Measurements from ENCODE around the gene CYP4B1. TPM values are rescaled to one million over a fixed set of nuclear protein-coding genes. Genes with fewer than 3 reads are reported as not detected.
"Not testable (repeated sequence)": the region's sequence is repeated elsewhere in the genome, so short reads cannot be mapped to it uniquely, and the experiment has no call there.

Gene CYP4B1
- total RNA-seq, 2 donors from 2014 or later: 1.2 TPM; not detected in 1

- H3K4me1 ChIP-seq: no peaks in the 10 kb centered on the region
- H3K4me3 ChIP-seq: no peak overlapping the region
- no peak for DNase-seq
- intact Hi-C loops (cut with DNase I): no loop called here
- TF ChIP-seq CTCF (IDR thresholded peaks at IDR 0.05): no peak
- no peaks in the 10 kb centered on the region for H3K36me3 ChIP-seq
- no peak overlapping the region for H3K27ac ChIP-seq
- H3K27me3 ChIP-seq: no peaks in the 10 kb centered on the region
- no peak overlapping the region for H3K9ac ChIP-seq (ENCODE audit: low read depth in 2 of 2, low read length in 2 of 2)
- H3K9me3 ChIP-seq: no peaks in the 10 kb centered on the region
These were observed 24.3 kb downstream of the CYP4B1 start for GRCh38 chr1:46823151-46823550.

- intact Hi-C loops (cut with DNase I); H3K4me1 ChIP-seq; H3K36me3 ChIP-seq; H3K27ac ChIP-seq; H3K4me3 ChIP-seq; H3K27me3 ChIP-seq; H3K9me3 ChIP-seq; H3K9ac ChIP-seq (ENCODE audit: low read depth in 2 of 2, low read length in 2 of 2); DNase-seq: not testable (repeated sequence)
These were observed 28.0 kb downstream of the CYP4B1 start for GRCh38 chr1:46826892-46827291.

GRCh38 chr1:46830665-46831322, 31.9 kb downstream of the CYP4B1 start:
- Histone ChIP-seq H3K27me3 (no peaks in the 10 kb centered on the region), H3K36me3 (no peaks in the 10 kb centered on the region), H3K9ac (ENCODE audit: low read depth in 2 of 2, low read length in 2 of 2) (no peak overlapping the region), H3K9me3 (no peaks in the 10 kb centered on the region), H3K4me3 (no peak overlapping the region), H3K27ac (no peak overlapping the region), H3K4me1 (no peaks in the 10 kb centered on the region)
- intact Hi-C loops (cut with DNase I): no loop called here
- TF ChIP-seq CTCF (IDR thresholded peaks at IDR 0.05): no peak
- no peak for DNase-seq

GRCh38 chr1:46835469-46835868, 36.6 kb downstream of the CYP4B1 start:
- DNase-seq; H3K27me3 ChIP-seq; H3K4me1 ChIP-seq; H3K27ac ChIP-seq; intact Hi-C loops (cut with DNase I); H3K9me3 ChIP-seq; H3K9ac ChIP-seq (ENCODE audit: low read depth in 2 of 2, low read length in 2 of 2); H3K4me3 ChIP-seq; H3K36me3 ChIP-seq: not testable (repeated sequence)

- H3K27me3 ChIP-seq; intact Hi-C loops (cut with DNase I); H3K4me3 ChIP-seq; H3K36me3 ChIP-seq; H3K4me1 ChIP-seq; DNase-seq; H3K9me3 ChIP-seq; H3K27ac ChIP-seq; H3K9ac ChIP-seq (ENCODE audit: low read depth in 2 of 2, low read length in 2 of 2): not testable (repeated sequence)
These were observed 47.5 kb downstream of the CYP4B1 start for GRCh38 chr1:46846386-46846785.

- intact Hi-C loops (cut with DNase I); H3K4me3 ChIP-seq; H3K9ac ChIP-seq (ENCODE audit: low read depth in 2 of 2, low read length in 2 of 2); H3K27me3 ChIP-seq; H3K36me3 ChIP-seq; H3K9me3 ChIP-seq; H3K27ac ChIP-seq; H3K4me1 ChIP-seq; DNase-seq: not testable (repeated sequence)
These were observed 58.8 kb downstream of the CYP4B1 start for GRCh38 chr1:46857660-46858065.

- H3K4me3 ChIP-seq: no peak overlapping the region
- intact Hi-C loops (cut with DNase I): no loop called here
- DNase-seq: no peak
These were observed 63.5 kb downstream of the CYP4B1 start for GRCh38 chr1:46862348-46862747.

More at GRCh38 chr1:46862348-46862747, 63.5 kb downstream of the CYP4B1 start:
- no peak for TF ChIP-seq CTCF (IDR thresholded peaks at IDR 0.05)
- Histone ChIP-seq H3K27me3 (no peaks in the 10 kb centered on the region), H3K9me3 (no peaks in the 10 kb centered on the region), H3K36me3 (no peaks in the 10 kb centered on the region), H3K27ac (no peak overlapping the region), H3K9ac (ENCODE audit: low read depth in 2 of 2, low read length in 2 of 2) (no peak overlapping the region), H3K4me1 (no peaks in the 10 kb centered on the region)

Other genes starting within 250 kb of the CYP4B1 start
- gene KNCN, start 247.4 kb upstream of the CYP4B1 start, total RNA-seq: not detected
- 10 to 100 TPM; 27.0 to 36.8 TPM for gene MKNK1, start 194.8 kb upstream of the CYP4B1 start, total RNA-seq
- 10 to 100 TPM; 11.8 to 16.3 TPM for gene MOB3C, start 182.2 kb upstream of the CYP4B1 start, total RNA-seq
- 10 to 100 TPM; 55.8 to 66.1 TPM for gene ATPAF1, start 130.7 kb upstream of the CYP4B1 start, total RNA-seq
- gene TEX38, start 127.2 kb upstream of the CYP4B1 start, total RNA-seq: not detected
- gene EFCAB14, start 79.9 kb upstream of the CYP4B1 start, total RNA-seq: 100 to 1,000 TPM in 1 of 2 donors, 10 to 100 TPM in 1; 87.4 to 114 TPM
- under 1 TPM in 1 of 2 donors, not detected in 1; 0.57 TPM for gene CYP4A11, start 142.4 kb downstream of the CYP4B1 start, total RNA-seq
- 1 to 10 TPM in 1 of 2 donors, under 1 TPM in 1; 0.57 to 1.7 TPM for gene CYP4X1, start 224.6 kb downstream of the CYP4B1 start, total RNA-seq